Peyer's patch (tissue), 4 donors: Measurements from ENCODE around the gene FRMD7.

Experiments
- POLR2A ChIP-seq, 2 donors: fragments of 450-650 bp; IDR thresholded peaks; one replicate each; pipeline ENCODE4 v1.5.1; 2017; ENCODE audit warnings: antibody characterized with exemption in 2 of 2, mild to moderate bottlenecking in 2 of 2, moderate library complexity in 2 of 2
- TF ChIP-seq, protein P1 (sequence below), 6 experiments: fragments of 450-650 bp in 4 of 6; fragments of 200-600 bp in 2 of 6; sonication (generic) in 1 of 6; IDR thresholded peaks; one replicate each; pipeline ENCODE4 v1.5.1; 2017 to 2019; ENCODE audit warnings: antibody characterized with exemption in 6 of 6, mild to moderate bottlenecking in 3 of 6, moderate library complexity in 1 of 6

DNA sequence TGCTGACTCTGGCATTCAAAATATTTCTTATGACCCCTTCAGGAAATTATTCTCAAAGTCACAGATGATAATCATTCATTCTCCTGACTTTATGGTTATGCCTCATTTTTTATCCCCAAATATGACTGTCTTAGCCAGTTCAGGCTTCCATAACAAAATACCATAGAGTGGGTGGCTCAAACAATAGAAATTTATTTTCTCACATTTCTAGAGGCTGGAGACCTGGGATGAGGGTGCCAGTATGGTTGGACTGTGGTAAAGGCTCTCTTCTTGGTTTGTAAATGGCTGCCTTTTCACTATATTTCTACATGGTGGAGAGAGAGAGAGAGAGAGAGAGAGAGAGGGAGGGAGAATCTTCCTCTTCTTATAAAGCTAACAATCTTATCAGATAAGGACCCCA is 20.5 kb downstream of the FRMD7 start:
- TF ChIP-seq, protein P1, sequence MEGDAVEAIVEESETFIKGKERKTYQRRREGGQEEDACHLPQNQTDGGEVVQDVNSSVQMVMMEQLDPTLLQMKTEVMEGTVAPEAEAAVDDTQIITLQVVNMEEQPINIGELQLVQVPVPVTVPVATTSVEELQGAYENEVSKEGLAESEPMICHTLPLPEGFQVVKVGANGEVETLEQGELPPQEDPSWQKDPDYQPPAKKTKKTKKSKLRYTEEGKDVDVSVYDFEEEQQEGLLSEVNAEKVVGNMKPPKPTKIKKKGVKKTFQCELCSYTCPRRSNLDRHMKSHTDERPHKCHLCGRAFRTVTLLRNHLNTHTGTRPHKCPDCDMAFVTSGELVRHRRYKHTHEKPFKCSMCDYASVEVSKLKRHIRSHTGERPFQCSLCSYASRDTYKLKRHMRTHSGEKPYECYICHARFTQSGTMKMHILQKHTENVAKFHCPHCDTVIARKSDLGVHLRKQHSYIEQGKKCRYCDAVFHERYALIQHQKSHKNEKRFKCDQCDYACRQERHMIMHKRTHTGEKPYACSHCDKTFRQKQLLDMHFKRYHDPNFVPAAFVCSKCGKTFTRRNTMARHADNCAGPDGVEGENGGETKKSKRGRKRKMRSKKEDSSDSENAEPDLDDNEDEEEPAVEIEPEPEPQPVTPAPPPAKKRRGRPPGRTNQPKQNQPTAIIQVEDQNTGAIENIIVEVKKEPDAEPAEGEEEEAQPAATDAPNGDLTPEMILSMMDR (IDR thresholded peaks at IDR 0.05), result no peak
- no peak for TF ChIP-seq POLR2A (IDR thresholded peaks at IDR 0.05)
